BJ (cell line): Measurements from ENCODE around the gene AKNA. TPM values are rescaled to one million over a fixed set of nuclear protein-coding genes. Genes with fewer than 3 reads are reported as not detected.

Experiments used
- CTCF ChIA-PET: fragments of 350-600 bp; formaldehyde crosslinking; extraction: SDS; loops from one replicate; lab custom pipeline; 2021; ENCODE audit warnings: antibody characterized with exemption, inconsistent platforms; lab: Yijun Ruan, JAX
- POLR2A ChIA-PET: fragments of 300-600 bp; sonication (Branson Sonifier 250); formaldehyde crosslinking; extraction: SDS; loops from one replicate; lab custom pipeline; 2021; ENCODE audit warnings: antibody characterized with exemption; lab: Charles Lee
- DNase-seq: peaks from one replicate; pipeline ENCODE4 v3.0.0-alpha.2; 2011; ENCODE audit warnings: low read depth
- H3K27me3 ChIP-seq: 2 replicates; pipeline ENCODE4 v1.6.0; 2011; ENCODE audit warnings: low read length; ENCODE audit not compliant: control insufficient read depth, insufficient read depth
- H3K36me3 ChIP-seq: 2 replicates; pipeline ENCODE4 v1.5.1; 2011; ENCODE audit warnings: low read length; ENCODE audit not compliant: control insufficient read depth, insufficient read depth
- H3K4me3 ChIP-seq: 2 replicates; pipeline ENCODE4 v1.5.1; 2011; ENCODE audit warnings: low read depth, mild to moderate bottlenecking, control low read depth, low read length
- CTCF ChIP-seq: IDR thresholded peaks from 2 replicates; pipeline ENCODE4 v1.5.1; 2011; ENCODE audit warnings: low read depth, mild to moderate bottlenecking, control low read depth, inconsistent platforms, low read length, moderate library complexity; ENCODE audit not compliant: insufficient read depth
- polyA plus RNA-seq: library from polyadenylated mRNA; depleted of rRNA; stranded (reverse); fragments of >200 nt; gene quantifications from 2 replicates; pipeline ENCODE4 v1.2.3, GENCODE V29; 2011

The AKNA gene
- polyA plus RNA-seq, 1 experiment = 11.8 TPM

DNA sequence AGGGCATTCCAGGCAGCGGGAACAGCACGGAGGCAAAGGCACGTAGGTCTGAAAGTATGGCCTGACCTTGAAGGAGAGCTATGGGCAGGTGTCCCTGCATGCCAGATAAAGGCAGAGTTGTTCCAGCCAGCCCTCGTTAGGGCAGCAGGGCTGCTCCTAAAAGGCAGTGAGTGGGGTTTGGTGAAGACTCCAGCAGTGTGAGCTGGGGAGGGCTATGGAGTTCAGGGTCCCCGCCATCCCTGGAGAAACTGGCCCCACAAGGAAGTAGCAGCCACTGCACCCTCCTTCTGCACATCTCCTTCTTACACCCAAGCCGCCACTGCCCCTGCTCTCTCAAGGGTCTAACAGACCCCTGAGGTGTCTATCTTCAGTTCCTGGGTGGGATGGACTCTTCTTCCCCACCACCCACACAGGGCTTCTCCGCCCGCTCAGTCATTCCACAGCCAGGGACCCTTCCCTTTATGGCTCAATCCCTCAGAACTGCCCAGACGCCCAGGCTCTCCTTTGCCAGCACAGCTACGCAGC, 1.4 kb downstream of the AKNA start:
- H3K4me3 ChIP-seq = peak overlapping the region; percentile 45
- no peaks in the 10 kb centered on the region for H3K27me3 ChIP-seq
- ChIA-PET CTCF (interaction anchor here (1.1 to 1.9 kb wide), 6 partner anchors 9 to 295 kb away, joined by 3 to 7 read pairs (median 6); no protein-coding TSS in a partner anchor), POLR2A (no interaction called here)
- H3K36me3 ChIP-seq = peaks cover 3% of the 10 kb centered on the region; the same call in 1 of the 2 replicates
- no peak for DNase-seq
- no peak for TF ChIP-seq CTCF

DNA sequence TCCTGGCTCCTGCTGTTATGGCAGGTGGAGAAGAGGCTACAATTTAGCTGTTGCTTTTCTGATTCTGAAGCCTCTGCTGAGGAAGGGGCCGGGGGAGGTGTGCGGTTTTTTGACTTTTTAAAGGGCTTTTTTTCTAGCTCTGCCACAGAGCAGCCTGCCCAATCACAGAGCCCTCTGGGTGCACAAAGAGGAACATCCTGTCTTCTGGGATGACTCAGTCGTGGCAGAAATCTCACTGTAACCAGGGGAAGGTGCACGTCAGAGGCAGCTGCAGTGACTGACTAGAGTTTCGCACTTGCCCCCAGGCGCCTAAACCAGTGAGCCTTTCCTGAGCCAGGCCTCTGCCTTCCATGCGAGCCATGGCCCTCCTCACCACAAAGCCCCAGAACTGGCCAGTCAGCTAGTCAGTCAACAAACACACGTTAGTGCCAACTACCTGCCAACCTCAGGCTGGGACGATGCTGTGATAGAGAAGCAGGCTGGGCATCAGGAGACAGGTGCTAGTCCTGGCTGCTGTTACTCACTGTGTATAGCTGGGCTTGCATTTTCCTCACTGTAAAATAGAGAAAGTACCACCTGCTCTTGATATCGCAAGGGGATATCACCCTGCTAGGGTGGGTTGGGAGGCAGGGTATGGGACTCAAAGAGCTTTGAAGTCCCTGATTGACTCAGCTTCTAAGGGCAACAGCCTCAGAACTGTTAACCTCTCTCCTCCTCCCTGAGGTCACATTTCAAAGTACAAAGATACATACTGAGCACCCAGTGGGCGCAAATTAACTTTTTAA, 2.2 kb downstream of the AKNA start:
- peaks cover 8% of the 10 kb centered on the region for H3K36me3 ChIP-seq
- peak; percentile 69 for DNase-seq
- H3K4me3 ChIP-seq = no peak overlapping the region
- ChIA-PET POLR2A (interaction anchor here (0.6 kb wide), 2 partner anchors 10 to 140 kb away, joined by 6 to 16 read pairs; no protein-coding TSS in a partner anchor), CTCF (interaction anchor here (1.2 to 1.9 kb wide), 4 partner anchors 10 to 46 kb away, joined by 4 to 6 read pairs (median 6); no protein-coding TSS in a partner anchor)
- no peaks in the 10 kb centered on the region for H3K27me3 ChIP-seq
- no peak for TF ChIP-seq CTCF

- Histone ChIP-seq H3K27me3 (no peaks in the 10 kb centered on the region), H3K4me3 (no peak overlapping the region), H3K36me3 (peaks cover 8% of the 10 kb centered on the region)
- no peak for TF ChIP-seq CTCF
- ChIA-PET CTCF (interaction anchor here (0.6 to 1.9 kb wide), 5 partner anchors 10 to 881 kb away, joined by 3 to 6 read pairs (median 5); no protein-coding TSS in a partner anchor), POLR2A (no interaction called here)
- no peak for DNase-seq
Observed at GRCh38 chr9:114384836-114385396, 2.9 kb downstream of the AKNA start.

GRCh38 chr9:114384341-114384740, 3.4 kb downstream of the AKNA start:
- DNase-seq = no peak
- no peaks in the 10 kb centered on the region for H3K27me3 ChIP-seq
- CTCF ChIA-PET = interaction anchor here (0.6 to 1.9 kb wide), 3 partner anchors 11 to 881 kb away, joined by 3 to 6 read pairs (median 5); no protein-coding TSS in a partner anchor
- peaks cover 10% of the 10 kb centered on the region for H3K36me3 ChIP-seq
- H3K4me3 ChIP-seq = no peak overlapping the region
- no peak for TF ChIP-seq CTCF
- POLR2A ChIA-PET = no interaction called here
